ENCODE results near the gene SRBD1. TPM values are rescaled to one million over a fixed set of nuclear protein-coding genes. Genes with fewer than 3 reads are reported as not detected.

Gene SRBD1
- total RNA-seq, 1 experiment from 2014 or later, result 22.8 TPM

DNA sequence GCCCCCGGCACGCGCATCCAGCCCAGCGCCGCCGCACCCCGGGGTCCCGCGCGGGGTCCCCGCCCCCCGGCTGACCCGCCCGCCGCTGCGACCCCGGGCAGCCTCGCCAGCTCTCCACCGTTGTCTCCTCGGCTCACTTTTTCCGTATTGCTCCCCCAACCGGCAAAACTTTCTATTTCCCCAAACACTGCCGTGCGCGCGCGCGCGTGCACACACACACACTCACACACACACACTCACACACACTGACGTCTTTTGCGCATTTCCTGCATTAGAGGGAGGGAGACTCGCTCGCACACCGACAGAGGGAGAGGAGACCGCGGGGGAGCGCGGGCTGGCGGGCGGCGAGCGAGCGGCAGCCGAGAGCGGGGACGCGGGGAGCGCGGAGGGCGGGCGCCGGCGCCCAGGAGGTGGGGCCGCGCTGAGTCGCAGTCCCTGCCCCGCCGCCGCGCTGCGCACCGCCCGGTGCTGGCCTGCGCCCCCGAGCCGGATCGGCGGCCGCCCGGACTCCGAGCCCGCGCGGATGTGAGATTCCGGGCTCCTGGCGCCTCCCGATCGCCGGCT is 39.9 kb upstream of the SRBD1 start (continued):
- TF ChIP-seq, protein P1, sequence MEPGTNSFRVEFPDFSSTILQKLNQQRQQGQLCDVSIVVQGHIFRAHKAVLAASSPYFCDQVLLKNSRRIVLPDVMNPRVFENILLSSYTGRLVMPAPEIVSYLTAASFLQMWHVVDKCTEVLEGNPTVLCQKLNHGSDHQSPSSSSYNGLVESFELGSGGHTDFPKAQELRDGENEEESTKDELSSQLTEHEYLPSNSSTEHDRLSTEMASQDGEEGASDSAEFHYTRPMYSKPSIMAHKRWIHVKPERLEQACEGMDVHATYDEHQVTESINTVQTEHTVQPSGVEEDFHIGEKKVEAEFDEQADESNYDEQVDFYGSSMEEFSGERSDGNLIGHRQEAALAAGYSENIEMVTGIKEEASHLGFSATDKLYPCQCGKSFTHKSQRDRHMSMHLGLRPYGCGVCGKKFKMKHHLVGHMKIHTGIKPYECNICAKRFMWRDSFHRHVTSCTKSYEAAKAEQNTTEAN (CRISPR knock-in tag; IDR thresholded peaks at IDR 0.05), result peak; percentile 99
- TF ChIP-seq CREB1 (CRISPR knock-in tag; IDR thresholded peaks at IDR 0.05), result no peak
- peak; percentile 17; the same call in 1 of the 2 replicates for TF ChIP-seq ZNF423 (CRISPR knock-in tag; IDR thresholded peaks at IDR 0.05)
- TF ChIP-seq, protein P2, sequence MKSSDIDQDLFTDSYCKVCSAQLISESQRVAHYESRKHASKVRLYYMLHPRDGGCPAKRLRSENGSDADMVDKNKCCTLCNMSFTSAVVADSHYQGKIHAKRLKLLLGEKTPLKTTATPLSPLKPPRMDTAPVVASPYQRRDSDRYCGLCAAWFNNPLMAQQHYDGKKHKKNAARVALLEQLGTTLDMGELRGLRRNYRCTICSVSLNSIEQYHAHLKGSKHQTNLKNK (CRISPR knock-in tag; IDR thresholded peaks at IDR 0.05), result no peak
- no peak for TF ChIP-seq OVOL2 (CRISPR knock-in tag; IDR thresholded peaks at IDR 0.05; ENCODE audit: borderline replicate concordance)
- no peak for TF ChIP-seq TCF7 (CRISPR knock-in tag; IDR thresholded peaks at IDR 0.05; ENCODE audit: low read depth)
- TF ChIP-seq CREM (CRISPR knock-in tag; IDR thresholded peaks at IDR 0.05), result no peak; the same call in 1 of the 2 replicates
- TF ChIP-seq ETV6 (CRISPR knock-in tag; IDR thresholded peaks at IDR 0.05), result peak; percentile 82
- TF ChIP-seq TEAD1 (CRISPR knock-in tag; IDR thresholded peaks at IDR 0.05), result no peak
- TF ChIP-seq, protein P3, sequence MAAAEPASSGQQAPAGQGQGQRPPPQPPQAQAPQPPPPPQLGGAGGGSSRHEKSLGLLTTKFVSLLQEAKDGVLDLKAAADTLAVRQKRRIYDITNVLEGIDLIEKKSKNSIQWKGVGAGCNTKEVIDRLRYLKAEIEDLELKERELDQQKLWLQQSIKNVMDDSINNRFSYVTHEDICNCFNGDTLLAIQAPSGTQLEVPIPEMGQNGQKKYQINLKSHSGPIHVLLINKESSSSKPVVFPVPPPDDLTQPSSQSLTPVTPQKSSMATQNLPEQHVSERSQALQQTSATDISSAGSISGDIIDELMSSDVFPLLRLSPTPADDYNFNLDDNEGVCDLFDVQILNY (CRISPR knock-in tag; IDR thresholded peaks at IDR 0.05), result no peak
- TF ChIP-seq ZNF671 (CRISPR knock-in tag; IDR thresholded peaks at IDR 0.05), result no peak
- TF ChIP-seq, protein P4, sequence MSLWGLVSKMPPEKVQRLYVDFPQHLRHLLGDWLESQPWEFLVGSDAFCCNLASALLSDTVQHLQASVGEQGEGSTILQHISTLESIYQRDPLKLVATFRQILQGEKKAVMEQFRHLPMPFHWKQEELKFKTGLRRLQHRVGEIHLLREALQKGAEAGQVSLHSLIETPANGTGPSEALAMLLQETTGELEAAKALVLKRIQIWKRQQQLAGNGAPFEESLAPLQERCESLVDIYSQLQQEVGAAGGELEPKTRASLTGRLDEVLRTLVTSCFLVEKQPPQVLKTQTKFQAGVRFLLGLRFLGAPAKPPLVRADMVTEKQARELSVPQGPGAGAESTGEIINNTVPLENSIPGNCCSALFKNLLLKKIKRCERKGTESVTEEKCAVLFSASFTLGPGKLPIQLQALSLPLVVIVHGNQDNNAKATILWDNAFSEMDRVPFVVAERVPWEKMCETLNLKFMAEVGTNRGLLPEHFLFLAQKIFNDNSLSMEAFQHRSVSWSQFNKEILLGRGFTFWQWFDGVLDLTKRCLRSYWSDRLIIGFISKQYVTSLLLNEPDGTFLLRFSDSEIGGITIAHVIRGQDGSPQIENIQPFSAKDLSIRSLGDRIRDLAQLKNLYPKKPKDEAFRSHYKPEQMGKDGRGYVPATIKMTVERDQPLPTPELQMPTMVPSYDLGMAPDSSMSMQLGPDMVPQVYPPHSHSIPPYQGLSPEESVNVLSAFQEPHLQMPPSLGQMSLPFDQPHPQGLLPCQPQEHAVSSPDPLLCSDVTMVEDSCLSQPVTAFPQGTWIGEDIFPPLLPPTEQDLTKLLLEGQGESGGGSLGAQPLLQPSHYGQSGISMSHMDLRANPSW (CRISPR knock-in tag; conservative IDR thresholded peaks at IDR 0.05; ENCODE audit: low read depth), result no peak
- TF ChIP-seq, protein P5, sequence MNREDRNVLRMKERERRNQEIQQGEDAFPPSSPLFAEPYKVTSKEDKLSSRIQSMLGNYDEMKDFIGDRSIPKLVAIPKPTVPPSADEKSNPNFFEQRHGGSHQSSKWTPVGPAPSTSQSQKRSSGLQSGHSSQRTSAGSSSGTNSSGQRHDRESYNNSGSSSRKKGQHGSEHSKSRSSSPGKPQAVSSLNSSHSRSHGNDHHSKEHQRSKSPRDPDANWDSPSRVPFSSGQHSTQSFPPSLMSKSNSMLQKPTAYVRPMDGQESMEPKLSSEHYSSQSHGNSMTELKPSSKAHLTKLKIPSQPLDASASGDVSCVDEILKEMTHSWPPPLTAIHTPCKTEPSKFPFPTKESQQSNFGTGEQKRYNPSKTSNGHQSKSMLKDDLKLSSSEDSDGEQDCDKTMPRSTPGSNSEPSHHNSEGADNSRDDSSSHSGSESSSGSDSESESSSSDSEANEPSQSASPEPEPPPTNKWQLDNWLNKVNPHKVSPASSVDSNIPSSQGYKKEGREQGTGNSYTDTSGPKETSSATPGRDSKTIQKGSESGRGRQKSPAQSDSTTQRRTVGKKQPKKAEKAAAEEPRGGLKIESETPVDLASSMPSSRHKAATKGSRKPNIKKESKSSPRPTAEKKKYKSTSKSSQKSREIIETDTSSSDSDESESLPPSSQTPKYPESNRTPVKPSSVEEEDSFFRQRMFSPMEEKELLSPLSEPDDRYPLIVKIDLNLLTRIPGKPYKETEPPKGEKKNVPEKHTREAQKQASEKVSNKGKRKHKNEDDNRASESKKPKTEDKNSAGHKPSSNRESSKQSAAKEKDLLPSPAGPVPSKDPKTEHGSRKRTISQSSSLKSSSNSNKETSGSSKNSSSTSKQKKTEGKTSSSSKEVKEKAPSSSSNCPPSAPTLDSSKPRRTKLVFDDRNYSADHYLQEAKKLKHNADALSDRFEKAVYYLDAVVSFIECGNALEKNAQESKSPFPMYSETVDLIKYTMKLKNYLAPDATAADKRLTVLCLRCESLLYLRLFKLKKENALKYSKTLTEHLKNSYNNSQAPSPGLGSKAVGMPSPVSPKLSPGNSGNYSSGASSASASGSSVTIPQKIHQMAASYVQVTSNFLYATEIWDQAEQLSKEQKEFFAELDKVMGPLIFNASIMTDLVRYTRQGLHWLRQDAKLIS (CRISPR knock-in tag; IDR thresholded peaks at IDR 0.05; ENCODE audit: borderline replicate concordance), result no peak
- TF ChIP-seq, protein P6, sequence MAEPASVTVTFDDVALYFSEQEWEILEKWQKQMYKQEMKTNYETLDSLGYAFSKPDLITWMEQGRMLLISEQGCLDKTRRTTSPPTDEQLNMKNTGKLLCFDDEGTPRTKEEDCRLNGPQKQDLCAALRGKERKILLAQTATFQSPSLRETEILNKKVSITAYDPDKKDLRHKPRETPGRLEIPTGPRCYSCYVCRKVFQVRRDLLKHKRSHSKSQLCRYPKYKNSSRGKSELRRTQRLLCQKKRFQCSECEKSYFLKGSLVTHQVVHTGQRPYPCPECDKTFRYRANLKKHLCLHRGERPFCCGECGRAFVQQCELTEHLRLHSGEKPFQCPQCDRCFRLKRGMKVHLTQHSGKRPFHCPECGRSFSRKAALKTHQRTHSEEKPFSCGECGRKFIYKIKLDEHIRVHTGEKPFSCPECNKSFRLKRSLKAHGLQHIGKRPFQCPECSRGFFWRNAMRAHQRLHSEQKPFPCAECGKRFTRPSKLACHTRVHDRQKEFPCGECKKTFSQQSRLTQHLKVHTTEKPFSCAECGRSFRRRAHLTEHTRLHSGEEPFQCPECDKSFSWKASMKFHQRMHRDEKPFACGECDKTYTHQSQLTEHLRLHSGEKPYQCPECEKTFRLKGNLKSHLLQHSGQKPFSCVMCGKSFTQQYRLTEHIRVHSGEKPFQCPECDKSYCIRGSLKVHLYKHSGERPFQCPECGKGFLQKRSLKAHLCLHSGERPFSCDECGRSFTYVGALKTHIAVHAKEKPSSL (CRISPR knock-in tag; conservative IDR thresholded peaks at IDR 0.05), result no peak
- TF ChIP-seq ATF1 (CRISPR knock-in tag; IDR thresholded peaks at IDR 0.05), result no peak
- TF ChIP-seq ELF4 (CRISPR knock-in tag; IDR thresholded peaks at IDR 0.05; ENCODE audit: low read depth), result no peak
- TF ChIP-seq, protein P7, sequence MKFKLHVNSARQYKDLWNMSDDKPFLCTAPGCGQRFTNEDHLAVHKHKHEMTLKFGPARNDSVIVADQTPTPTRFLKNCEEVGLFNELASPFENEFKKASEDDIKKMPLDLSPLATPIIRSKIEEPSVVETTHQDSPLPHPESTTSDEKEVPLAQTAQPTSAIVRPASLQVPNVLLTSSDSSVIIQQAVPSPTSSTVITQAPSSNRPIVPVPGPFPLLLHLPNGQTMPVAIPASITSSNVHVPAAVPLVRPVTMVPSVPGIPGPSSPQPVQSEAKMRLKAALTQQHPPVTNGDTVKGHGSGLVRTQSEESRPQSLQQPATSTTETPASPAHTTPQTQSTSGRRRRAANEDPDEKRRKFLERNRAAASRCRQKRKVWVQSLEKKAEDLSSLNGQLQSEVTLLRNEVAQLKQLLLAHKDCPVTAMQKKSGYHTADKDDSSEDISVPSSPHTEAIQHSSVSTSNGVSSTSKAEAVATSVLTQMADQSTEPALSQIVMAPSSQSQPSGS (CRISPR knock-in tag; IDR thresholded peaks at IDR 0.05; ENCODE audit: borderline replicate concordance, low read depth), result no peak
- 0 out of 2 replicates have a peak, but pooled peaks have one; percentile 36 for TF ChIP-seq ZNF232 (CRISPR knock-in tag; IDR thresholded peaks at IDR 0.05)
- TF ChIP-seq NFE2L1 (CRISPR knock-in tag; IDR thresholded peaks at IDR 0.05), result no peak
- TF ChIP-seq, protein P8, sequence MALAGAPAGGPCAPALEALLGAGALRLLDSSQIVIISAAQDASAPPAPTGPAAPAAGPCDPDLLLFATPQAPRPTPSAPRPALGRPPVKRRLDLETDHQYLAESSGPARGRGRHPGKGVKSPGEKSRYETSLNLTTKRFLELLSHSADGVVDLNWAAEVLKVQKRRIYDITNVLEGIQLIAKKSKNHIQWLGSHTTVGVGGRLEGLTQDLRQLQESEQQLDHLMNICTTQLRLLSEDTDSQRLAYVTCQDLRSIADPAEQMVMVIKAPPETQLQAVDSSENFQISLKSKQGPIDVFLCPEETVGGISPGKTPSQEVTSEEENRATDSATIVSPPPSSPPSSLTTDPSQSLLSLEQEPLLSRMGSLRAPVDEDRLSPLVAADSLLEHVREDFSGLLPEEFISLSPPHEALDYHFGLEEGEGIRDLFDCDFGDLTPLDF (CRISPR knock-in tag; IDR thresholded peaks at IDR 0.05), result no peak
- TF ChIP-seq FOXP1 (CRISPR knock-in tag; IDR thresholded peaks at IDR 0.05; ENCODE audit: borderline replicate concordance), result peak; percentile 77; the same call in 1 of the 2 replicates
- no peak for TF ChIP-seq NR1H2 (CRISPR knock-in tag; IDR thresholded peaks at IDR 0.05)
- TF ChIP-seq, protein P9, sequence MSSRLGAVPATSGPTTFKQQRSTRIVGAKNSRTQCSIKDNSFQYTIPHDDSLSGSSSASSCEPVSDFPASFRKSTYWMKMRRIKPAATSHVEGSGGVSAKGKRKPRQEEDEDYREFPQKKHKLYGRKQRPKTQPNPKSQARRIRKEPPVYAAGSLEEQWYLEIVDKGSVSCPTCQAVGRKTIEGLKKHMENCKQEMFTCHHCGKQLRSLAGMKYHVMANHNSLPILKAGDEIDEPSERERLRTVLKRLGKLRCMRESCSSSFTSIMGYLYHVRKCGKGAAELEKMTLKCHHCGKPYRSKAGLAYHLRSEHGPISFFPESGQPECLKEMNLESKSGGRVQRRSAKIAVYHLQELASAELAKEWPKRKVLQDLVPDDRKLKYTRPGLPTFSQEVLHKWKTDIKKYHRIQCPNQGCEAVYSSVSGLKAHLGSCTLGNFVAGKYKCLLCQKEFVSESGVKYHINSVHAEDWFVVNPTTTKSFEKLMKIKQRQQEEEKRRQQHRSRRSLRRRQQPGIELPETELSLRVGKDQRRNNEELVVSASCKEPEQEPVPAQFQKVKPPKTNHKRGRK (CRISPR knock-in tag; IDR thresholded peaks at IDR 0.05; ENCODE audit: borderline replicate concordance), result no peak

All from WTC11 (cell line).